GM15510 (cell line): ENCODE results near the gene STOX2.

Source experiments
- POLR2A ChIP-seq: IDR thresholded peaks from 3 replicates; pipeline ENCODE4 v1.6.1; 2011; ENCODE audit warnings: borderline replicate concordance; ENCODE audit not compliant: insufficient read length; ENCODE audit errors: extremely low read depth

Gene STOX2

GRCh38 chr4:183940864-183941263, 35.8 kb downstream of the STOX2 start:
- TF ChIP-seq POLR2A, result no peak

- no peak for TF ChIP-seq POLR2A
Measured at GRCh38 chr4:183941964-183942363, 36.9 kb downstream of the STOX2 start.

- TF ChIP-seq POLR2A, result no peak
Measured at GRCh38 chr4:183945741-183946140, 40.6 kb downstream of the STOX2 start.

DNA sequence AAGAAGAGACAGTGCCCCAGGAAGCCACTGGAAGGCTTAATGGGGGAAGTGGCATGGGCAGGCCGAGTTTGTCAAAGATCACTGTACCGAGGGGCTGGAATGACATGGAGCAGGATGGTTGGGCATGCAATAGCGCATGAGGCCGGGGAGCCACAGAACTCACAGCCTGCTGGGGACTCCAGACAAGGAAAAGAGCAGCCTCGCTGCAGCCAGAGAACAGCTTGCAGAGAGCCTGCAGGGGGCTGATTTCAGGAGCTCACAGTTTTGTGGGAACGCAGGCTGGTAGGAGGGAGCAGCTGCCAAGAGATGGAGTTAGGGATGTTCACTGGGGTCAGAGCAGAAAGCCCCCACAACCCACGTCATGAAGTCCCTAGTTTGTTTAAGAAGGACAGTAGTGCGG, 45.4 kb downstream of the STOX2 start:
- no peak for TF ChIP-seq POLR2A

DNA sequence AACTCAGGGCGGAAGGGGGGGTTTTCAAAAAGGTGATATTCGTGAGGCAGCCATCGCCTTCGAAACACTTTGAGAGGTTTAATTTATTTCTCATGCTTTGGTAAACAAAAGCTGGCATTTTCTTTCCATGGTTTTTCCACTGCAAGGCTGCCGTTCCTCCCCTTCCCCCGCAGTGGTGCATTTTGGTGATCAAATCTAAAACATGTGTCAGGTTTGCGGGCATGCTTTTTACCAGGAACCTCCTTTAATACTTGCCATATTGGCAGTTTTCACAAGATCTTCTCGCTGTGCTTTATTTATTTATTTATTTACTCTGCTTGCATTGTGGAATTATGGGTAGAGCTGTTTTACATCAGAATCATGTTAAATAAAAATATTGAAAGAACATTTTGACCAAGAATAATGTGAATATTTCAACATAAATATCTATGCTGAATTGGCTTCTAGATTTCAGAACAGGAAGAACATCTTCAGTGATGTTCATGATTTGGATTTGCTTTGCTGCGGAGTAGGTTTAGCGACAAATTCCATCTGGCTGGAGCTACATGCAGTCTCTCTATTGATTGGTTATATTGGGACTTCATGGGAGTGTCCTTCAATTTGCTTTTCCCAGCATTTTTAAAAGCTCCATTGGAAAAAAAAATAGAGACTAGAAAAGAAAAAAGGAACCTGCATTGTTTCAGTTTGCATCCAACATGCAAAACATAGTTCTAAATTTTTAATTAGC, 54.4 kb downstream of the STOX2 start:
- no peak for TF ChIP-seq POLR2A

DNA sequence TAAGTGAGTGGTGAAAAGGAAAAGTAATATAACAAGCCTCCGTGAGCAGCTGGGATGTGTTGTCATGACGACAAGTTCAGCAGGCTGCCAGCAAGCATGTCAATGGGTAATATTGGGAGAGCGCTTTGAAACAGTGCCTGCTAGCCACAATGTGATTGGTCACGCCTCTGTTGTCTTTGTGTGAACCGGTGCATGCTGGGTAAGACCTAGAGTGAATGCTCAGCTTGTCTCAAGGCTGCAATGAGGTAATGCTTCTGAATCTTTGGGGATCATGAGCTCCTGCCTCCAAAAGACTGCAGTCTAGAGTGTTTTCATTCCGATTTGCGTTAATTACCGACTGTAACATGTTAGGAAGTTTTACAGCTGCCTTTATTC, 54.9 kb downstream of the STOX2 start:
- TF ChIP-seq POLR2A, result no peak

- TF ChIP-seq POLR2A, result no peak
Measured at GRCh38 chr4:183960962-183961541, 55.9 kb downstream of the STOX2 start.

DNA sequence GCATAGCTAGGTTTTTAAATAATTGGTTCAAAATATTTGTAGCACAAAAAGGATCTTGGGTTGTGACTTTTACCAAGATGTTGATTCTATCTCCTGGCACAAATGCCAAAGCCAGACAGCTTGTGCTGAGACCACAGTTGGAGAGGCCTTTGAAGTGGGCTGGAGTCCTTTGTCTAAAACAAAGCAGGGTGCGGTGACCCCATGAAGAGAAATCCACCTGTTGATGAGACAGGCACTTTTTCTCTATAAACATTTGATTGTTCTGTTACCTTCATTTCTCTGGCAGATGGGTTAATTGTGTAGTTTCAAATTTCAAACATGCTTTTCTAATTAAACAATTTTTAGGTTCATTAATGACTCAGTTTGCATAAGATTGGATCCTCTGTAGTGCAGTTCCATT, 56.7 kb downstream of the STOX2 start:
- TF ChIP-seq POLR2A, result no peak

GRCh38 chr4:183962419-183962818, 57.3 kb downstream of the STOX2 start:
- TF ChIP-seq POLR2A, result no peak

DNA sequence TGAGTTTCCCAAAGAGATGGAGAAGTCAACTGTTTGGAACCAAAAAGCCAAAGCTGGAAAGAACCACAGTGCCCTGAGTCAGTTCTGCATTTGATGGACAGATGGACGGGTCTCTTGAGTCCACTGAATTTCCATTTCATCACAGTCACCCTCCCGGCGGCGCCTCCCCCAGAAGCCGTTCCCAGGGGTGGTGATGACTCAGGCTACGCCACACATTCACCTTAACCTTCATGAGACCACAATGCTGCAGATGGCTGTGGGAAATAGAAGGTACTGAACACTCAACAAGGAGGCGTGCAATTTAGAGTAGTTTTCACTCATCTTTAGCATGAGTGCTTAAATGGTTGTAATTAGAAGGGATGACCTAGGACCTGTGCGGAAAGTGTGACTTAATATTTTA, 61.3 kb downstream of the STOX2 start:
- TF ChIP-seq POLR2A, result no peak

DNA sequence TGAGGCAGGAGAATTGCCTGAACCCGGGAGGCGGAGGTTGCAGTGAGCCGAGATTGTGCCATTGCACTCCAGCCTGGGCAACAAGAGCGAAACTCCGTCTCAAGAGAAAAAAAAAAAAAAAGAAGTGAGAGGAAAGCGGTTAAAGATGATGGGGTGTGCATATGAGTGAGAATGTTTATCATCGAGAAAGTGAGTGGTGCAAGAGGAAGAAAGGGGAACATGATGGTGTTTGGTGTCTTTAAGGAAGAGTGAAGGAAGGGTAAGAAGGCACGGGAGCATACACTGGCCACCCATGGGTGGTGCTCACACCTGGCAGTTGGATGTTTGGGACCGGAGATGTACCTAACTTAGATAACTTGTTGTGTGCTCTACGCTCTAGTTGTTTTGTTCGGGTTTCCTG, 62.2 kb downstream of the STOX2 start:
- no peak for TF ChIP-seq POLR2A

- TF ChIP-seq POLR2A, result no peak
Measured at GRCh38 chr4:183968502-183968901, 63.4 kb downstream of the STOX2 start.

GRCh38 chr4:183968931-183969330, 63.8 kb downstream of the STOX2 start:
- no peak for TF ChIP-seq POLR2A

- no peak for TF ChIP-seq POLR2A
Measured at GRCh38 chr4:183969596-183969995, 64.5 kb downstream of the STOX2 start.

DNA sequence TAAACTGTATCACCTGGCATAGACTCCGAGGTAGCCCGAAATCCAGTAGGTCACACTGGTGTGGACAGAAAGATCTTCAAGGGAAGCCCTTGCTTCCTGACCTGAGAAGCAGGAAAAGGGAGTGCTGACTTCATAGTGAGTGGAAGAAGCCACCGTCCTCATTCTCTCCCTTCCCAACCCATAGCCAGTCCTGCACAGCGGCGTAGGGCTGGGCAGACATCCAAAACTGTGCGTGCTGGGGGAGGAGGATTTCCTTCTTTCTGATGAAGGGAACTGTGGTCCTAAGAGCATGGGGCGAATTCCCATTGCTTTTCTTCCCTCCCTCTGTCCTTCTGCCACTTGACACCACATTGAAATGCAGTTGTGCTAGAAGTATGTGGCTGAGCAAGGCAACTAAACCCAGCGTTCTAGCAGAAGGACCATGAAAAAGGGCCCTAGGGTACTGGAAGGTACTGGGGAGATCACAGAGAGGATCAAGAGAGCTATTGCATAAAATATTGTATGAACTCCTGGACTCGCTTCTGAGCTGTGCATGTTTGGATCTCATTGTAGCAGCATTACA, 66.9 kb downstream of the STOX2 start:
- TF ChIP-seq POLR2A, result no peak

- no peak for TF ChIP-seq POLR2A
Measured at GRCh38 chr4:183977707-183978106, 72.6 kb downstream of the STOX2 start.
